ENCODE results near the gene SAA1. TPM values are rescaled to one million over a fixed set of nuclear protein-coding genes. Genes with fewer than 3 reads are reported as not detected.

The SAA1 gene
- total and polyA plus RNA-seq, 10 of the 15 experiments (the other 5 are each of a cell fraction or from before 2014, with no cell fraction given) = 0.36 to 6.9 TPM; not detected in 8

DNA sequence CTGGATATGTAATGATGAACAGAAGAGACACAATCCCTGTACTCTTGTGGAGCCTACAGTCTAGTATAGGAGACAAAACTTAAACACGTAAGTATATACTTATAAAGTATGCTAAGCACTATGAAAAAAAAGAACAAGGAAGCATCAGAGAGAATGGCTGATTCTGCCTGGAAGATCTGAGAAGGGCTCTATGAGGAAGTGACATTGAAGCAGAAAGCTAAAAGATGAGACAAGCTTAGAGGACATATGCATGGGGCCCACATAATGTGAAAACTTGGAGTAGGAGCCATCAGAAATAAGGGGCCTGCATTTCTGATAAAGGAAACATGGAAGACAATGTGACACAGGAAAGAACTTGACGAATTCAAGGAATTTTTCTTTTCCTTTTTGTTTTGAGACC, 16.6 kb downstream of the SAA1 start (continued):
- TF ChIP-seq ZBTB4 (CRISPR knock-in tag; IDR thresholded peaks at IDR 0.05) (no peak), NFXL1 (IDR thresholded peaks at IDR 0.05; ENCODE audit: borderline replicate concordance) (no peak), KDM1A (IDR thresholded peaks at IDR 0.05; ENCODE audit: borderline replicate concordance) (no peak), RAD51 (IDR thresholded peaks at IDR 0.05) (no peak), BHLHE40 (IDR thresholded peaks at IDR 0.05; ENCODE audit: borderline replicate concordance in 1 of 2, low read depth in 2 of 2, low read length in 1 of 2) (no peak), PAX8 (IDR thresholded peaks at IDR 0.05) (no peak), HDAC2 (IDR thresholded peaks at IDR 0.05) (no peak), MYC (IDR thresholded peaks at IDR 0.05; ENCODE audit: insufficient read depth, insufficient read length, insufficient replicate concordance, low read length, severe bottlenecking) (no peak), BCL11A (IDR thresholded peaks at IDR 0.05; ENCODE audit: low read depth, low read length) (no peak), NR2C1 (IDR thresholded peaks at IDR 0.05) (no peak)

GRCh38 chr11:18285841-18286240, 19.8 kb downstream of the SAA1 start:
- Histone ChIP-seq H3K4me1 (ENCODE audit: control insufficient read depth, insufficient read depth, low read length) (no peaks in the 10 kb centered on the region), H3K79me2 (ENCODE audit: control insufficient read depth, insufficient read depth, low read length) (no peaks in the 10 kb centered on the region), H4K20me1 (ENCODE audit: control insufficient read depth, insufficient read depth) (no peaks in the 10 kb centered on the region), H3K9ac (ENCODE audit: control insufficient read depth, insufficient read depth, low read length) (no peak overlapping the region), H2AFZ (ENCODE audit: control insufficient read depth, low read depth, low read length) (no peak overlapping the region), H3K36me3 (ENCODE audit: control insufficient read depth in 2 of 2, insufficient read depth in 2 of 2, low read length in 1 of 2) (peaks cover 16 to 46% of the 10 kb centered on the region in 2 experiments), H3K9me3 (replicated peaks; ENCODE audit: control insufficient read depth, insufficient read depth, low read length) (no peaks in the 10 kb centered on the region), H3K27ac (ENCODE audit: control insufficient read depth, insufficient read depth) (no peak overlapping the region), H3K4me2 (ENCODE audit: control insufficient read depth, insufficient read depth) (no peak overlapping the region), H3K27me3 (replicated peaks in 1 of 2; ENCODE audit: control insufficient read depth in 2 of 2, insufficient read depth in 2 of 2, low read length in 1 of 2) (no peaks in the 10 kb centered on the region), H3K4me3 (no peak overlapping the region)
- intact Hi-C loops (cut with micrococcal nuclease; ENCODE audit: unreplicated experiment) = no loop called here
- POLR2A ChIA-PET = no interaction called here
- ATAC-seq (no peak), FAIRE-seq (no peak), DNase-seq (ENCODE audit: low read depth, low spot score) (no peak)
- BruUV-seq (replicated peaks) = no TSS peak
- WGBS (ENCODE audit: insufficient coverage, insufficient replicate concordance, low lambda C conversion rate, missing lambda C conversion rate) = 100% methylated on average over 1 of the region's 1 CpG
- CTCF ChIA-PET = interaction anchor here (0.8 to 1.6 kb wide), 4 partner anchors 9 to 36 kb away, joined by 3 to 6 read pairs (median 4); partner anchors contain the start of gene HPS5
- SMC1A ChIA-PET (ENCODE audit: uncharacterized antibody, unreplicated experiment) = interaction anchor here (1.0 to 3.4 kb wide), 3 partner anchors 13 to 41 kb away, joined by 3 to 17 read pairs (median 5); no protein-coding TSS in a partner anchor
- in situ Hi-C loops (cut with MboI) = no loop called here
- TF ChIP-seq MEF2B (IDR thresholded peaks at IDR 0.05; ENCODE audit: partially characterized antibody, poor library complexity, severe bottlenecking) (no peak), MTA3 (IDR thresholded peaks at IDR 0.05; ENCODE audit: borderline replicate concordance, low read length) (no peak), RB1 (IDR thresholded peaks at IDR 0.05; ENCODE audit: borderline replicate concordance) (no peak), ZBTB4 (CRISPR knock-in tag; IDR thresholded peaks at IDR 0.05) (no peak), SPI1 (IDR thresholded peaks at IDR 0.05; ENCODE audit: borderline replicate concordance, insufficient read depth, low read depth, low read length) (no peak), ZNF384 (IDR thresholded peaks at IDR 0.05; ENCODE audit: borderline replicate concordance, low read depth, low read length) (no peak)
- RAD21 ChIA-PET (ENCODE audit: unreplicated experiment) = interaction anchor here (1.1 kb wide), 1 partner anchor 42 kb away, joined by 3 read pairs; no protein-coding TSS in a partner anchor

Measured in GM12878 (cell line).